Activated naive CD4-positive, alpha-beta T cell treated with anti-CD3 and anti-CD28 coated beads, Interleukin-2, amount 10 ng/mL, durations not matched to agents 7 days and 5 days (primary cell): Measurements from ENCODE around the gene FHIT.
A peak's percentile ranks its signal among the peaks of the same experiment; 100 is the strongest.
"Not testable (repeated sequence)": the region's sequence is repeated elsewhere in the genome, so short reads cannot be mapped to it uniquely, and the experiment has no call there.

ENCODE experiments used
- CTCF ChIA-PET: fragments of 350-600 bp; sonication (Branson Sonifier 250); formaldehyde crosslinking; loops from one replicate; lab custom pipeline; 2021; ENCODE audit warnings: antibody characterized with exemption; lab: Charles Lee
- DNase-seq: peaks from one replicate; pipeline ENCODE4 v3.0.0-alpha.2; 2020
- H3K27ac Mint-ChIP-seq: one replicate; pipeline ENCODE4 v1.8.0; 2021; ENCODE audit warnings: mild to moderate bottlenecking, moderate library complexity, mixed read lengths
- H3K27me3 Mint-ChIP-seq: one replicate; pipeline ENCODE4 v1.8.0; 2021; ENCODE audit warnings: mild to moderate bottlenecking, mixed read lengths
- H3K36me3 Mint-ChIP-seq: one replicate; pipeline ENCODE4 v1.8.0; 2021; ENCODE audit warnings: mixed read lengths
- H3K4me1 Mint-ChIP-seq: one replicate; pipeline ENCODE4 v1.8.0; 2021; ENCODE audit warnings: mixed read lengths
- H3K4me3 Mint-ChIP-seq: one replicate; pipeline ENCODE4 v1.8.0; 2021; ENCODE audit warnings: mild to moderate bottlenecking, moderate library complexity, mixed read lengths
- H3K9me3 Mint-ChIP-seq: one replicate; pipeline ENCODE4 v1.8.0; 2021; ENCODE audit warnings: mixed read lengths

FHIT gene

GRCh38 chr3:59953104-59953503 lies 1298.1 kb downstream of the FHIT start:
- Mint-ChIP-seq H3K4me3 (no peak overlapping the region), H3K27me3 (no peaks in the 10 kb centered on the region), H3K27ac (no peak overlapping the region), H3K4me1 (peaks cover 11% of the 10 kb centered on the region), H3K36me3 (peaks cover 88% of the 10 kb centered on the region), H3K9me3 (peaks cover 25% of the 10 kb centered on the region)
- no peak for DNase-seq
- CTCF ChIA-PET, result no interaction called here

DNA sequence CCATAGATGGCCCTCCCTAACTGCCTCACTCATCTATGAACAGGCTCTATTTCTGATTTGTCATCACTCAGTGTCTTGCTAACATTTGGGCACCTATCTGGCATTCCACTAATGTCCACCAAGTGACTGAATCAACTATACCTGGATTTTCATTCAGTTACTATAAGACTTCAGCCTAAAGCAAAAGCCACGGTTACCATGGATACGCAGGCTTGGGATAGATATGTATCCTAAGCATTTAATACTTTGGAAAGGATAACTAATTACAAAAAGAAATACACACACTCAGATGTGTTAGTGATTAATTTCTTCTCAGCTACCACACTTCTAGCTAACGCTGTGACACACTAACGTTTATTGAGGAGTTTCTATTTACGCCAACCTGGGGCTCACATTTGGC lies 1301.9 kb downstream of the FHIT start:
- no peak for DNase-seq
- no peaks in the 10 kb centered on the region for H3K4me1 Mint-ChIP-seq
- H3K4me3 Mint-ChIP-seq, result no peak overlapping the region
- peaks cover 79% of the 10 kb centered on the region for H3K36me3 Mint-ChIP-seq
- CTCF ChIA-PET, result no interaction called here
- H3K27ac Mint-ChIP-seq, result no peak overlapping the region
- peaks cover 36% of the 10 kb centered on the region for H3K9me3 Mint-ChIP-seq
- no peaks in the 10 kb centered on the region for H3K27me3 Mint-ChIP-seq

GRCh38 chr3:59946401-59946800 lies 1304.9 kb downstream of the FHIT start:
- no peak for DNase-seq
- Mint-ChIP-seq H3K36me3 (peaks cover 71% of the 10 kb centered on the region), H3K4me1 (peaks cover 9% of the 10 kb centered on the region), H3K27me3 (no peaks in the 10 kb centered on the region), H3K9me3 (peaks cover 24% of the 10 kb centered on the region), H3K27ac (peak overlapping the region; percentile 7), H3K4me3 (no peak overlapping the region)
- CTCF ChIA-PET, result no interaction called here

- peaks cover 57% of the 10 kb centered on the region for H3K36me3 Mint-ChIP-seq
- peak overlapping the region; percentile 4 for H3K27ac Mint-ChIP-seq
- H3K4me1 Mint-ChIP-seq, result peaks cover 36% of the 10 kb centered on the region
- H3K4me3 Mint-ChIP-seq, result no peak overlapping the region
- CTCF ChIA-PET, result no interaction called here
- H3K9me3 Mint-ChIP-seq, result peaks cover 5% of the 10 kb centered on the region
- no peaks in the 10 kb centered on the region for H3K27me3 Mint-ChIP-seq
- no peak for DNase-seq
These were observed 1310.5 kb downstream of the FHIT start for GRCh38 chr3:59940718-59941117.

- Mint-ChIP-seq H3K27me3 (no peaks in the 10 kb centered on the region), H3K9me3 (peaks cover 1% of the 10 kb centered on the region), H3K36me3 (peaks cover 61% of the 10 kb centered on the region), H3K4me3 (no peak overlapping the region), H3K4me1 (peaks cover 44% of the 10 kb centered on the region), H3K27ac (no peak overlapping the region)
- DNase-seq, result no peak
- CTCF ChIA-PET, result no interaction called here
These were observed 1311.3 kb downstream of the FHIT start for GRCh38 chr3:59939826-59940426.

DNA sequence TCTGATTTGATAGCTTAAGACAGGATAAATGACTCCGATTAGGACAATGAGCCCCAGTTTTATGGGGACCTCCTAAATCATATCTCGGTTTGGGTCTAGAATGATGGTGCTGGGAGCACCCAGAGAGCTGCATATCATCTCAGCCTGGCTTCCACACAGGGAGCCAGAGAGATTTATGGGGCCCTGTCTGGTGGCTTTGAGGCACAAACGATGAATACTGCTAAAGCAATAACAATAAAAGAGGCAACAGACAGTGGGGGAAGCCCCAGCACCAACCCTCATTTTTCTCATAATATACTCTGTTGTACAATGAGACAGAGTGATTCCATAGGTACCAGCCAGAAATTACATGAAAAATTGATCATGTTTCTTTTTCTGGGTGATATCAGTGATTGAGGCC lies 1312.4 kb downstream of the FHIT start:
- Mint-ChIP-seq H3K9me3 (peaks cover 6% of the 10 kb centered on the region), H3K4me1 (peaks cover 51% of the 10 kb centered on the region), H3K36me3 (peaks cover 65% of the 10 kb centered on the region), H3K27ac (no peak overlapping the region), H3K4me3 (no peak overlapping the region), H3K27me3 (no peaks in the 10 kb centered on the region)
- CTCF ChIA-PET, result no interaction called here
- DNase-seq, result no peak

DNA sequence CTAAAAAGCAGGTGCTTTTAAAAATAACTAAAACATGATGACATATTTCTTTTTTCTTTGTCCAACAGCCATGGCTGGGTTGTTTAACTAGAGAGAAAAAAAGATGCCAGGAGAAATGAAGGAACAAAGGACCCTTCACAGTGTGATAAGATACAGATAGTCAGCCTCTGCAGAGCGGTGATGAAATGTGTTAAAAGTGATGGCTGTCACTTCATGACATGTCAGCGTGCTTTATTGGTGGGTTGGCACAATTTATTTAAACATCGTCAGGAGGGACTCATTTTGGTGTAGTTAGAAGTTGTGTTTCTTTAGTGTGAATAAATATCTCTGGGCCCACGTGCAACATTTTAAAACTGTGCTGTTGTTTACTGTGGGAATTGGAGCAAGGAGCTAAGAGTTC lies 1314.1 kb downstream of the FHIT start:
- no peak overlapping the region for H3K27ac Mint-ChIP-seq
- CTCF ChIA-PET, result no interaction called here
- H3K36me3 Mint-ChIP-seq, result peaks cover 73% of the 10 kb centered on the region
- peaks cover 6% of the 10 kb centered on the region for H3K9me3 Mint-ChIP-seq
- DNase-seq, result no peak
- H3K27me3 Mint-ChIP-seq, result no peaks in the 10 kb centered on the region
- H3K4me3 Mint-ChIP-seq, result no peak overlapping the region
- H3K4me1 Mint-ChIP-seq, result peaks cover 60% of the 10 kb centered on the region

GRCh38 chr3:59936472-59936871 lies 1314.8 kb downstream of the FHIT start:
- CTCF ChIA-PET, result interaction anchor here (0.5 kb wide), 1 partner anchor 1594 kb away, joined by 3 read pairs; no protein-coding TSS in a partner anchor
- Mint-ChIP-seq H3K4me3 (no peak overlapping the region), H3K9me3 (peaks cover 6% of the 10 kb centered on the region), H3K27me3 (no peaks in the 10 kb centered on the region), H3K4me1 (peaks cover 59% of the 10 kb centered on the region), H3K27ac (no peak overlapping the region), H3K36me3 (peaks cover 72% of the 10 kb centered on the region)
- DNase-seq, result no peak

DNA sequence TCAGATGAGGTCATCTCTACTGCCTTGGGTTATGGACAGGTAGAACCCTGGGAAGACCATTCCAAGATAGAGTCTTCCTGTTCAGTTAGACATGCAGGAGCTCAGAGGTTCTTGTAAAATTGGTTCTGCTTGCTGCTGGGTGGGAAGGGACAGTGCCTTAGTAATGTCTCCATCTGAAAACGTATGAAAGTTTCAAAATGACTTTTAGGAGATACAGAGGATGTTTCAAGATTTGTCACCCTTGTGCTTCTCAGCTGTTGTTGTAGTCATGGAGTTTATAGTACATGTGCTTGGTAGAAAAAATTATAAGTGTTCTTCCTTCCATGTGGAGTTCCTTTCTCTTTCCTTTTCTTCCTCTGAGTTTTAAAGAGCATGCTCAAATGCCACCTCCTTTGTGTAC lies 1316.2 kb downstream of the FHIT start:
- DNase-seq, result no peak
- H3K36me3 Mint-ChIP-seq, result peaks cover 80% of the 10 kb centered on the region
- H3K4me1 Mint-ChIP-seq, result peaks cover 54% of the 10 kb centered on the region
- peak overlapping the region; percentile 60 for H3K27ac Mint-ChIP-seq
- CTCF ChIA-PET, result interaction anchor here (1.1 to 1.6 kb wide), 2 partner anchors 9 to 78 kb away, joined by 3 to 5 read pairs; no protein-coding TSS in a partner anchor
- peaks cover 6% of the 10 kb centered on the region for H3K9me3 Mint-ChIP-seq
- H3K27me3 Mint-ChIP-seq, result no peaks in the 10 kb centered on the region
- H3K4me3 Mint-ChIP-seq, result no peak overlapping the region

DNA sequence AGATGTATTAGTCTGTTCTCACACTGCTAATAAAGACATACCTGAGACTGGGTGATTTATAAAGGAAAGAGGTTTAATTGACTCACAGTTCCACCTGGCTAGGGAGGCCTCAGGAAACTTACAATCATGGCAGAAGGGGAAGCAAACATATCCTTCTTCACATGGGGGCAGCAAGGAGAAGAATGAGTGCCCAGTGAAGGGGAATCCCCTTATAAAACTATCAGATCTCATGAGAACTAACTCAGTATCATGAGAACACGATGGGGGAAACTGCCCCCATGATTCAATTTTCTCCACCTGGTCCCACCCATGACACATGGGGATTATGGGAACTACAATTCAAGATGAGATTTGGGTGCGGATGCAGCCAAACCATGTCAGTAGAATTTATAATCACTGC lies 1316.7 kb downstream of the FHIT start:
- not testable (repeated sequence) for H3K4me3 Mint-ChIP-seq, H3K27me3 Mint-ChIP-seq, DNase-seq, H3K9me3 Mint-ChIP-seq
- H3K36me3 Mint-ChIP-seq, result peaks cover 84% of the 10 kb centered on the region
- H3K27ac Mint-ChIP-seq, result peak overlapping the region; percentile 60
- peaks cover 54% of the 10 kb centered on the region for H3K4me1 Mint-ChIP-seq
- CTCF ChIA-PET, result interaction anchor here (1.1 to 1.6 kb wide), 2 partner anchors 9 to 77 kb away, joined by 3 to 5 read pairs; no protein-coding TSS in a partner anchor

DNA sequence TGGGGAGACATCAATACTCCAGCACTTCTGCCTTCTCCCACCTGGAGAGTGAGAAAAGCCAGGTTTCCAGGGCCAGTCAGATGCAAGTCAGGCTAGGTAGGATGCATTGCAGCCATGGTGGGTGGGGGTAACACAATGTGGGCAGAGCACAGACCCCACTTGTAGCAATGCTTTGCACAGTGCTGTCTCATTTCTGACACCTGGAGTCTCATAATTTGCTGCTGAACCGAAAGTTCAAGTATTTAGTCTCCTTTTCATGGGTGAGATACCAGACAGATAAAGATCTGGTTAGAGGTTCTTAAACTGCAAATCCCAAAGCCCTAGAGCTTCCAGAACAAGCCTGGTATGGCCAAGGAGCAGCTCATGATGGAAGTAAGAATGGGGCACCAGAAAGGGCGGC lies 1321.1 kb downstream of the FHIT start:
- H3K27me3 Mint-ChIP-seq, result no peaks in the 10 kb centered on the region
- peaks cover 10% of the 10 kb centered on the region for H3K9me3 Mint-ChIP-seq
- H3K4me3 Mint-ChIP-seq, result no peak overlapping the region
- H3K4me1 Mint-ChIP-seq, result peaks cover 53% of the 10 kb centered on the region
- H3K27ac Mint-ChIP-seq, result no peak overlapping the region
- H3K36me3 Mint-ChIP-seq, result peaks cover 84% of the 10 kb centered on the region
- CTCF ChIA-PET, result no interaction called here
- no peak for DNase-seq

GRCh38 chr3:59927056-59927455 lies 1324.2 kb downstream of the FHIT start:
- DNase-seq, result no peak
- peaks cover 80% of the 10 kb centered on the region for H3K36me3 Mint-ChIP-seq
- peaks cover 9% of the 10 kb centered on the region for H3K9me3 Mint-ChIP-seq
- peaks cover 53% of the 10 kb centered on the region for H3K4me1 Mint-ChIP-seq
- no peak overlapping the region for H3K4me3 Mint-ChIP-seq
- no peak overlapping the region for H3K27ac Mint-ChIP-seq
- CTCF ChIA-PET, result no interaction called here
- H3K27me3 Mint-ChIP-seq, result no peaks in the 10 kb centered on the region

DNA sequence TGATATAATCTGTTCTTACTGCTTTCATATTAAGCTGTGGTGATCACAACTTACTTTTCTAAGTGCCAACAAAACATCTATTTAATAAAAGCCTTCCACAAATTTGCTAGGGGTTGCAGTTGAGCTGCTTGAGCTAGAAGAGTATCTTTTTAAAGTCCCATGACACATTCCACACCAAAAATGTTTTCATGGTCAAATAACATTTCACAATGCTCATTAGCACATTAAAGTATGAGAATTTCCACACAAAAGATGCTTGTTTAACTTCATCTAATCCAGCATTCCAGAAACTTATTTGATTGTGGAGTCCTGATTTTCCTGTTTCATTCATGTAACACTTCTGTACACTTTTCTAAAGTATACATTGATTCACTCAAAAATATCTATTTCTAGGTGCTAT lies 1325.3 kb downstream of the FHIT start:
- H3K9me3 Mint-ChIP-seq, result peaks cover 9% of the 10 kb centered on the region
- no peak for DNase-seq
- no peak overlapping the region for H3K4me3 Mint-ChIP-seq
- CTCF ChIA-PET, result interaction anchor here (1.5 kb wide), 1 partner anchor 8 kb away, joined by 5 read pairs; no protein-coding TSS in a partner anchor
- H3K36me3 Mint-ChIP-seq, result peaks cover 82% of the 10 kb centered on the region
- H3K27me3 Mint-ChIP-seq, result no peaks in the 10 kb centered on the region
- peaks cover 55% of the 10 kb centered on the region for H3K4me1 Mint-ChIP-seq
- H3K27ac Mint-ChIP-seq, result no peak overlapping the region

DNA sequence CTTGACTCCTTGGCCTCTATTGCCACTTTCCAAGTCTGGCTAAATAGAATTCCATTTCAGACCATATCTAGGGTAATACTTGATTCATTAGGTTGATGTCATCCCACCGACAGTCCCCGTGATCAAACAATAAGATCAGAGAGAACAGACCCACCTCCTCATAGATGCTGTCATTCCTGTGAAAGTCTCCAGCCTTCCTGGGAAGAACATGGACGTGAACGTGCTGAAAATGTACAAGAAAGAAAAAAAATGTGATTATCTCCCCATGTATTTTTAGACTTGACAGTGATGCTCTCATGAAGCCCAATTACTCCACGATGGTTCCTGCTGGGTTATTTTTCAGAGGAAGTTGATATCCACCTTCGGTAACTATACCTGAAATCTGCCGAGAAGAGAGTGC lies 1329.1 kb downstream of the FHIT start:
- H3K27ac Mint-ChIP-seq, result no peak overlapping the region
- H3K36me3 Mint-ChIP-seq, result peaks cover 90% of the 10 kb centered on the region
- H3K4me1 Mint-ChIP-seq, result peaks cover 71% of the 10 kb centered on the region
- no peak for DNase-seq
- H3K4me3 Mint-ChIP-seq, result no peak overlapping the region
- no peaks in the 10 kb centered on the region for H3K27me3 Mint-ChIP-seq
- CTCF ChIA-PET, result no interaction called here
- peaks cover 13% of the 10 kb centered on the region for H3K9me3 Mint-ChIP-seq

- H3K36me3 Mint-ChIP-seq, result peaks cover 89% of the 10 kb centered on the region
- peaks cover 14% of the 10 kb centered on the region for H3K9me3 Mint-ChIP-seq
- CTCF ChIA-PET, result no interaction called here
- no peak overlapping the region for H3K4me3 Mint-ChIP-seq
- peaks cover 65% of the 10 kb centered on the region for H3K4me1 Mint-ChIP-seq
- H3K27ac Mint-ChIP-seq, result no peak overlapping the region
- DNase-seq, result no peak
- H3K27me3 Mint-ChIP-seq, result no peaks in the 10 kb centered on the region
These were observed 1330.4 kb downstream of the FHIT start for GRCh38 chr3:59920822-59921221.
